Esophagus muscularis mucosa (tissue), 4 donors: ENCODE data around the gene IL32. TPM values are rescaled to one million over a fixed set of nuclear protein-coding genes. Genes with fewer than 3 reads are reported as not detected.
A peak's percentile ranks its signal among the peaks of the same experiment; 100 is the strongest.

Experiments
- DNase-seq: peaks from one replicate; pipeline ENCODE4 v3.0.0-alpha.2; 2017; ENCODE audit errors: extremely low spot score
- H3K27ac ChIP-seq, 4 donors: fragments of 200-600 bp; sonication (generic); replicated peaks in 1 of 4; 1 replicate in 3 of 4; 2 replicates in 1 of 4; pipeline ENCODE4 v1.5.1; 2016 to 2019; ENCODE audit warnings: mild to moderate bottlenecking in 1 of 4
- H3K27me3 ChIP-seq, 4 donors: fragments of 200-600 bp; sonication (generic); one replicate each; pipeline versions ENCODE4 v1.5.1 to v1.6.0; 2016 to 2019
- H3K36me3 ChIP-seq, 4 donors: fragments of 200-600 bp; sonication (generic); one replicate each; pipeline ENCODE4 v1.5.1; 2016 to 2019
- H3K4me1 ChIP-seq, 4 donors: fragments of 200-600 bp; sonication (generic); one replicate each; pipeline ENCODE4 v1.5.1; 2016 to 2019
- H3K4me3 ChIP-seq, 4 donors: fragments of 200-600 bp; sonication (generic); 1 replicate in 2 of 4; 2 replicates in 2 of 4; pipeline ENCODE4 v1.5.1; 2016 to 2019; ENCODE audit warnings: mild to moderate bottlenecking in 4 of 4, moderate library complexity in 1 of 4
- H3K9me3 ChIP-seq, 4 donors: fragments of 200-600 bp; sonication (generic); 1 replicate in 3 of 4; 2 replicates in 1 of 4; pipeline ENCODE4 v1.5.1; 2016 to 2019
- CTCF ChIP-seq, 3 experiments: fragments of 200-600 bp in 2 of 3; fragments of 450-650 bp in 1 of 3; sonication (generic) in 2 of 3; IDR thresholded peaks; one replicate each; pipeline ENCODE4 v1.5.1; 2017 to 2019; ENCODE audit warnings: antibody characterized with exemption in 3 of 3, mild to moderate bottlenecking in 2 of 3, moderate library complexity in 1 of 3
- EP300 ChIP-seq: sonication (generic); formaldehyde crosslinking; IDR thresholded peaks from one replicate; pipeline ENCODE4 v1.6.1; 2017; ENCODE audit warnings: antibody characterized with exemption
- POLR2A ChIP-seq: fragments of 450-650 bp; IDR thresholded peaks from one replicate; pipeline ENCODE4 v1.6.1; 2017; ENCODE audit warnings: antibody characterized with exemption, moderate library complexity, mild to moderate bottlenecking, low read depth
- POLR2AphosphoS5 ChIP-seq, 2 donors: sonication (generic); formaldehyde crosslinking; IDR thresholded peaks; one replicate each; pipeline ENCODE4 v1.6.1; 2017; ENCODE audit warnings: antibody characterized with exemption in 2 of 2
- WGBS: methylation state at CpG from one replicate; pipeline ENCODE4 v1.1.5; 2018; 5-methylcytosine and 5-hydroxymethylcytosine counted together
- intact Hi-C: fragments of 100-400 bp; cut with DNase I; formaldehyde crosslinking; loops from one replicate; pipeline ENCODE4 v1.15.1; 2023
- total RNA-seq, 4 donors: library from RNA; depleted of rRNA; stranded (reverse); fragments of >200 nt; gene quantifications; one replicate each; pipeline versions ENCODE4 v1.1.0 to v1.2.1, GENCODE V29; 2016

IL32 gene
- total RNA-seq, 4 donors from 2014 or later: 13.7 to 40.8 (median 31.2) TPM

- intact Hi-C loops: no loop called here
- WGBS: 83% methylated on average over 6 of the region's 6 CpGs
- no peak for DNase-seq
- TF ChIP-seq POLR2AphosphoS5 (IDR thresholded peaks at IDR 0.05) (no peak), CTCF (IDR thresholded peaks at IDR 0.05) (no peak), EP300 (no peak), POLR2A (no peak)
- no peak overlapping the region for H3K4me3 ChIP-seq
- no peaks in the 10 kb centered on the region for H3K36me3 ChIP-seq
- peaks cover 0 to 84% (median 7%) of the 10 kb centered on the region in 4 donors for H3K27me3 ChIP-seq
- no peak overlapping the region for H3K27ac ChIP-seq
- H3K4me1 ChIP-seq: peaks cover 13 to 20% (median 16%) of the 10 kb centered on the region in 4 donors
- H3K9me3 ChIP-seq: no peaks in the 10 kb centered on the region
Measured at GRCh38 chr16:3096362-3096761, 30.9 kb downstream of the IL32 start.

DNA sequence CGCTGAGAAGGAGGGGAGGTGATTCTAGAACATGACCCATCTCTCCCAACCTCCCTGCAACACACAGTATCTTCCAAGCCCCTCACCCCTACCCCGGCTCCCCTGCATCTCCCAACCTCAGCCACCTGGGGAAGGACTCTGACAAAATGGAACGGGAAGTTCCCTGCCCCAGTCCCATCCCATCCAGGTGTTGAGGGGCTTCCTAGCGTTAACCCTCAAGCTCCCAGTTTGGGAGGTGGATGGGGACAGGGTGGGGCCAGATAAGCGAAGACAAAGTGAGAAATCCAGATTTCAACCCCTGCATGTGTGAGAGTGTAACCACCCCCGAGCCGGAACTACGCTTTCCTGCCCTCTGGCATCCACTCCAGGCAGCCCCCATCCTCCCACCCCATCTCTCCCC lies 31.8 kb downstream of the IL32 start:
- Histone ChIP-seq H3K9me3 (no peaks in the 10 kb centered on the region), H3K36me3 (no peaks in the 10 kb centered on the region), H3K27ac (no peak overlapping the region), H3K27me3 (peaks cover 0 to 84% (median 7%) of the 10 kb centered on the region in 4 donors), H3K4me3 (no peak overlapping the region), H3K4me1 (peaks cover 13 to 29% (median 22%) of the 10 kb centered on the region in 4 donors)
- WGBS: 61% methylated on average over 8 of the region's 8 CpGs
- DNase-seq: no peak
- TF ChIP-seq POLR2A (no peak), POLR2AphosphoS5 (IDR thresholded peaks at IDR 0.05) (no peak), CTCF (IDR thresholded peaks at IDR 0.05) (no peak), EP300 (no peak)
- intact Hi-C loops: no loop called here

GRCh38 chr16:3098459-3099394 lies 33.3 kb downstream of the IL32 start, which contains the start of gene ZSCAN10:
ZSCAN10 (minus strand) TSS chr16:3099294; CDS start chr16:3092937, 6,357 bp downstream.
- Histone ChIP-seq H3K27ac (no peak within 1 kb of the TSS), H3K27me3 (peaks cover 0 to 75% (median 4%) of the 10 kb centered on the region in 4 donors), H3K9me3 (no peaks in the 10 kb centered on the region), H3K4me1 (peaks cover 13 to 31% (median 23%) of the 10 kb centered on the region in 4 donors), H3K36me3 (no peaks in the 10 kb centered on the region), H3K4me3 (peak within 1 kb of the TSS; percentile 5 to 33 (median 22))
- DNase-seq: no peak
- intact Hi-C loops: no loop called here
- 49% methylated on average over 13 of the region's 21 CpGs for WGBS
- no peak for TF ChIP-seq CTCF (IDR thresholded peaks at IDR 0.05)
- no peak for TF ChIP-seq POLR2A
- no peak for TF ChIP-seq POLR2AphosphoS5 (IDR thresholded peaks at IDR 0.05)
- TF ChIP-seq EP300: no peak

- 57% methylated on average over 5 of the region's 5 CpGs for WGBS
- H3K27me3 ChIP-seq: peaks cover 0 to 69% (median 4%) of the 10 kb centered on the region in 4 donors
- TF ChIP-seq POLR2AphosphoS5 (IDR thresholded peaks at IDR 0.05) (no peak), CTCF (IDR thresholded peaks at IDR 0.05) (no peak), POLR2A (no peak), EP300 (no peak)
- H3K27ac ChIP-seq: no peak overlapping the region
- no peak for DNase-seq
- H3K9me3 ChIP-seq: no peaks in the 10 kb centered on the region
- peaks cover 13 to 31% (median 23%) of the 10 kb centered on the region in 4 donors for H3K4me1 ChIP-seq
- H3K36me3 ChIP-seq: no peaks in the 10 kb centered on the region
- intact Hi-C loops: no loop called here
- H3K4me3 ChIP-seq: no peak overlapping the region
Measured at GRCh38 chr16:3099395-3099731, 33.9 kb downstream of the IL32 start.
